Muscle layer of duodenum (tissue), 2 donors: ENCODE data around the gene AGPAT2.

Experiments
- H3K27ac ChIP-seq: one replicate; pipeline ENCODE4 v1.7.0; 2013; ENCODE audit warnings: mild to moderate bottlenecking, low read length
- H3K27me3 ChIP-seq: one replicate; pipeline ENCODE4 v1.7.0; 2013; ENCODE audit warnings: low read depth, mild to moderate bottlenecking, control low read depth, low read length
- H3K36me3 ChIP-seq, 2 donors: one replicate each; pipeline ENCODE4 v1.7.0; 2013; ENCODE audit warnings: low read length in 2 of 2, control low read depth in 1 of 2, mild to moderate bottlenecking in 1 of 2; ENCODE audit not compliant: insufficient read depth in 2 of 2, control insufficient read depth in 1 of 2
- H3K4me1 ChIP-seq, 2 donors: one replicate each; pipeline ENCODE4 v1.7.0; 2013; ENCODE audit warnings: low read length in 2 of 2, mild to moderate bottlenecking in 2 of 2, control low read depth in 1 of 2, moderate library complexity in 1 of 2; ENCODE audit not compliant: insufficient read depth in 2 of 2, control insufficient read depth in 1 of 2
- H3K4me3 ChIP-seq, 2 donors: one replicate each; pipeline ENCODE4 v1.7.0; 2013; ENCODE audit warnings: low read length in 2 of 2, low read depth in 1 of 2, mild to moderate bottlenecking in 1 of 2
- H3K9me3 ChIP-seq, 2 donors: one replicate each; pipeline ENCODE4 v1.7.0; 2013; ENCODE audit warnings: low read length in 2 of 2, control low read depth in 1 of 2, mild to moderate bottlenecking in 1 of 2; ENCODE audit not compliant: control insufficient read depth in 1 of 2
- donor health status: healthy.

Gene AGPAT2

GRCh38 chr9:136675477-136676296, 11.6 kb downstream of the AGPAT2 start:
- Histone ChIP-seq H3K27ac (no peak overlapping the region), H3K36me3 (peaks cover 0 to 32% of the 10 kb centered on the region in 2 donors)

GRCh38 chr9:136674786-136675349, 12.4 kb downstream of the AGPAT2 start:
- Histone ChIP-seq H3K9me3 (no peaks in the 10 kb centered on the region), H3K4me1 (peaks cover 0 to 12% of the 10 kb centered on the region in 2 donors), H3K27me3 (peaks cover 9% of the 10 kb centered on the region), H3K4me3 (no peak overlapping the region), H3K36me3 (peaks cover 0 to 32% of the 10 kb centered on the region in 2 donors), H3K27ac (no peak overlapping the region)

More at GRCh38 chr9:136675477-136676296, 11.6 kb downstream of the AGPAT2 start:
- Histone ChIP-seq H3K27me3 (peaks cover under 1% of the 10 kb centered on the region), H3K4me3 (no peak overlapping the region), H3K4me1 (peaks cover 0 to 12% of the 10 kb centered on the region in 2 donors), H3K9me3 (no peaks in the 10 kb centered on the region)

GRCh38 chr9:136673975-136674785, 13.1 kb downstream of the AGPAT2 start:
- Histone ChIP-seq H3K36me3 (peaks cover 0 to 32% of the 10 kb centered on the region in 2 donors), H3K4me1 (peaks cover 0 to 12% of the 10 kb centered on the region in 2 donors), H3K9me3 (no peaks in the 10 kb centered on the region), H3K27ac (no peak overlapping the region), H3K4me3 (no peak overlapping the region), H3K27me3 (peaks cover 11% of the 10 kb centered on the region)

GRCh38 chr9:136673088-136673974, 13.9 kb downstream of the AGPAT2 start:
- peaks cover 0 to 32% of the 10 kb centered on the region in 2 donors for H3K36me3 ChIP-seq
- no peak overlapping the region for H3K4me3 ChIP-seq
- no peaks in the 10 kb centered on the region for H3K9me3 ChIP-seq
- peaks cover 11% of the 10 kb centered on the region for H3K27me3 ChIP-seq
- H3K27ac ChIP-seq: no peak overlapping the region
- peaks cover 0 to 15% of the 10 kb centered on the region in 2 donors for H3K4me1 ChIP-seq

- H3K4me3 ChIP-seq: no peak overlapping the region
- peaks cover 0 to 32% of the 10 kb centered on the region in 2 donors for H3K36me3 ChIP-seq
These were observed 14.7 kb downstream of the AGPAT2 start for GRCh38 chr9:136672431-136673087.

GRCh38 chr9:136671646-136672430, 15.4 kb downstream of the AGPAT2 start:
- Histone ChIP-seq H3K36me3 (peaks cover 0 to 26% of the 10 kb centered on the region in 2 donors), H3K4me3 (no peak overlapping the region), H3K27me3 (peaks cover 19% of the 10 kb centered on the region), H3K4me1 (peaks cover 0 to 15% of the 10 kb centered on the region in 2 donors), H3K9me3 (no peaks in the 10 kb centered on the region), H3K27ac (no peak overlapping the region)

More at GRCh38 chr9:136672431-136673087, 14.7 kb downstream of the AGPAT2 start:
- no peaks in the 10 kb centered on the region for H3K9me3 ChIP-seq
- peaks cover 0 to 15% of the 10 kb centered on the region in 2 donors for H3K4me1 ChIP-seq
- H3K27me3 ChIP-seq: peaks cover 12% of the 10 kb centered on the region
- no peak overlapping the region for H3K27ac ChIP-seq

GRCh38 chr9:136671254-136671614, 16.0 kb downstream of the AGPAT2 start:
- Histone ChIP-seq H3K9me3 (no peaks in the 10 kb centered on the region), H3K27ac (no peak overlapping the region), H3K4me1 (peaks cover 0 to 18% of the 10 kb centered on the region in 2 donors), H3K36me3 (peaks cover 0 to 20% of the 10 kb centered on the region in 2 donors), H3K27me3 (peaks cover 19% of the 10 kb centered on the region), H3K4me3 (no peak overlapping the region)

- no peak overlapping the region for H3K27ac ChIP-seq
These were observed 16.5 kb downstream of the AGPAT2 start for GRCh38 chr9:136670576-136671253.

GRCh38 chr9:136669791-136670464, 17.3 kb downstream of the AGPAT2 start:
- Histone ChIP-seq H3K36me3 (peaks cover 0 to 15% of the 10 kb centered on the region in 2 donors), H3K27ac (no peak overlapping the region), H3K27me3 (peaks cover 19% of the 10 kb centered on the region), H3K4me1 (peaks cover 0 to 25% of the 10 kb centered on the region in 2 donors), H3K4me3 (no peak overlapping the region), H3K9me3 (no peaks in the 10 kb centered on the region)

More at GRCh38 chr9:136670576-136671253, 16.5 kb downstream of the AGPAT2 start:
- Histone ChIP-seq H3K4me1 (peaks cover 0 to 20% of the 10 kb centered on the region in 2 donors), H3K4me3 (no peak overlapping the region), H3K27me3 (peaks cover 19% of the 10 kb centered on the region), H3K36me3 (peaks cover 0 to 15% of the 10 kb centered on the region in 2 donors), H3K9me3 (no peaks in the 10 kb centered on the region)
